Brain microvascular endothelial cell (primary cell): ENCODE data around the gene PSMG4.

Source experiments
- DNase-seq: peaks from one replicate; pipeline ENCODE4 v3.0.0-alpha.2; 2020
- H3K27ac ChIP-seq: fragments of 250-450 bp; sonication (Bioruptor Pico); 2 replicates; pipeline ENCODE4 v1.5.1; 2020; ENCODE audit warnings: mild to moderate bottlenecking, moderate library complexity
- H3K27me3 ChIP-seq: fragments of 250-450 bp; sonication (Bioruptor Pico); replicated peaks from 2 replicates; pipeline ENCODE4 v1.5.1; 2020; ENCODE audit warnings: mild to moderate bottlenecking
- H3K36me3 ChIP-seq: fragments of 250-450 bp; sonication (Bioruptor Pico); replicated peaks from 2 replicates; pipeline ENCODE4 v1.5.1; 2020; ENCODE audit warnings: mild to moderate bottlenecking
- H3K4me3 ChIP-seq: 2 replicates; pipeline ENCODE4 v1.5.1; 2011; ENCODE audit warnings: low read depth, mild to moderate bottlenecking, control low read depth, low read length, moderate library complexity
- CTCF ChIP-seq: IDR thresholded peaks from 2 replicates; pipeline ENCODE4 v1.5.1; 2011; ENCODE audit warnings: low read depth, mild to moderate bottlenecking, moderate library complexity, low read length, control low read depth, inconsistent platforms; ENCODE audit errors: missing control alignments
- in situ Hi-C: cut with HindIII; loops from 2 replicates; pipeline ENCODE4 v1.10.0; 2017; ENCODE audit warnings: low sequenced_read_pairs, low pct_ligation_motif_present

PSMG4 gene

GRCh38 chr6:3272911-3273547 lies 14.3 kb downstream of the PSMG4 start:
- H3K27ac ChIP-seq = no peak overlapping the region
- no peaks in the 10 kb centered on the region for H3K27me3 ChIP-seq
- in situ Hi-C loops = no loop called here
- TF ChIP-seq CTCF = no peak
- no peak for DNase-seq
- no peak overlapping the region for H3K4me3 ChIP-seq
- H3K36me3 ChIP-seq = peaks cover 22% of the 10 kb centered on the region

- TF ChIP-seq CTCF = no peak
- in situ Hi-C loops = no loop called here
- Histone ChIP-seq H3K4me3 (no peak overlapping the region), H3K27me3 (no peaks in the 10 kb centered on the region), H3K36me3 (peaks cover 22% of the 10 kb centered on the region), H3K27ac (no peak overlapping the region)
- no peak for DNase-seq
Observed at GRCh38 chr6:3273707-3274521, 15.2 kb downstream of the PSMG4 start.

GRCh38 chr6:3276174-3277167 lies 17.7 kb downstream of the PSMG4 start:
- in situ Hi-C loops = no loop called here
- TF ChIP-seq CTCF = no peak

GRCh38 chr6:3277251-3277650 lies 18.5 kb downstream of the PSMG4 start:
- Histone ChIP-seq H3K36me3 (peaks cover 7% of the 10 kb centered on the region), H3K4me3 (no peak overlapping the region), H3K27ac (no peak overlapping the region), H3K27me3 (no peaks in the 10 kb centered on the region)
- DNase-seq = no peak
- in situ Hi-C loops = no loop called here
- no peak for TF ChIP-seq CTCF

More at GRCh38 chr6:3276174-3277167, 17.7 kb downstream of the PSMG4 start:
- no peak for DNase-seq
- no peak overlapping the region for H3K27ac ChIP-seq
- H3K4me3 ChIP-seq = no peak overlapping the region
- H3K36me3 ChIP-seq = peaks cover 12% of the 10 kb centered on the region
- H3K27me3 ChIP-seq = no peaks in the 10 kb centered on the region

GRCh38 chr6:3277851-3278416 lies 19.2 kb downstream of the PSMG4 start:
- in situ Hi-C loops = no loop called here
- peaks cover 1% of the 10 kb centered on the region for H3K36me3 ChIP-seq
- H3K27ac ChIP-seq = no peak overlapping the region
- no peak overlapping the region for H3K4me3 ChIP-seq
- no peak for TF ChIP-seq CTCF
- no peaks in the 10 kb centered on the region for H3K27me3 ChIP-seq
- no peak for DNase-seq
